PFSK-1 (cell line): ENCODE data around the gene ANKS3.

Experiments used
- POLR2AphosphoS5 ChIP-seq: IDR thresholded peaks from 2 replicates; pipeline ENCODE4 v1.6.1; 2012; ENCODE audit warnings: low read depth, mild to moderate bottlenecking, control low read depth, low read length, moderate library complexity
- TF ChIP-seq, protein P1 (sequence below), 2 experiments: IDR thresholded peaks; 2 replicates each; pipeline versions ENCODE4 v1.6.1 to v1.8.0; 2011 to 2012; ENCODE audit warnings: low read depth in 2 of 2, low read length in 2 of 2, control low read depth in 1 of 2, inconsistent platforms in 1 of 2, mild to moderate bottlenecking in 1 of 2, moderate library complexity in 1 of 2; ENCODE audit not compliant: insufficient read depth in 1 of 2

DNA sequence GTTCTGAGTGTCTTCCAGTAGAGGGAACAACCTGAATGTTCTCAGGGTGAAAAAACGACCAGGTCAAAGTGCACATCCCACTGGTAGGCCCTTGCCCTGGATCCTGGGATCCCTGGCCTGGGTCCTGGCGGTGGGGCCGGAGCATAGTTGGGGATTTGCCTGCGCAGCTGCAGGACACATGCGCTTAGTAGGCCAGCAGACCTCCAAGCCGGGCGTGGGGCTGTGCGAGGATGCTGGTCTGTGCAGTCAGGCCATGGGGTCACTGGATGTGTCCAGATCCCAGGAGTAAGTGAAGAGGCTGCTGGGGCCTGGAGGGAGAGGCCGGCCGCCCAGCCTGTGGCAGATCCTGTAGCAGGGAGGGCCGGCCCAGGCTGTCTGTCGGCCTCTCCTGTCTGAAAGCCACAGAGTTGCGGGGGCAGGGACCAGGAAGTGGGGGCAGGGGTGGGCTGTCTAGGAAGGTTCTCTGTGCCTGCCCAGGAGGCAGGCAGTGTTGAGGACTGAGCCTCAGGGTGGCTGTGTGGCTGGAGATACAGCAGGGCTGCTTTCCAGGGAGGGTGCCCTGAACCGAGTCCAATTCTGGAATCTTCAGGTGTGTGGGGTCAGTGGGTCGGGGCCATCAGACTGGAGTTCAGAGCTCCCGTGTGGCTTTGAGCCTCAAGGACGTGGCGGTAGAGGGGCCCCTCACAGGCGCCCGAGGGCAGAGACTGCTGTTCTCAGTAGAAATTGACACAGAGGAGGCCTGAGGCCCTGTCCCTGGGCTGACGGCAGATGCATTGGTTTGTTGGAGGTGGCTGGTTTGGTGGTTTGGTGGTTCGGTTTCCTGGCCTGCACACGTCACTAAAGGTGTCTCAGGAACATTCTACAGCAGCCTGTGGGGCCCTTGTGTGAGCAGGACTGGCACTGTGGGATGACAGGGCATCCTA, 57.9 kb downstream of the ANKS3 start:
- no peak for TF ChIP-seq POLR2AphosphoS5
- TF ChIP-seq, protein P1, sequence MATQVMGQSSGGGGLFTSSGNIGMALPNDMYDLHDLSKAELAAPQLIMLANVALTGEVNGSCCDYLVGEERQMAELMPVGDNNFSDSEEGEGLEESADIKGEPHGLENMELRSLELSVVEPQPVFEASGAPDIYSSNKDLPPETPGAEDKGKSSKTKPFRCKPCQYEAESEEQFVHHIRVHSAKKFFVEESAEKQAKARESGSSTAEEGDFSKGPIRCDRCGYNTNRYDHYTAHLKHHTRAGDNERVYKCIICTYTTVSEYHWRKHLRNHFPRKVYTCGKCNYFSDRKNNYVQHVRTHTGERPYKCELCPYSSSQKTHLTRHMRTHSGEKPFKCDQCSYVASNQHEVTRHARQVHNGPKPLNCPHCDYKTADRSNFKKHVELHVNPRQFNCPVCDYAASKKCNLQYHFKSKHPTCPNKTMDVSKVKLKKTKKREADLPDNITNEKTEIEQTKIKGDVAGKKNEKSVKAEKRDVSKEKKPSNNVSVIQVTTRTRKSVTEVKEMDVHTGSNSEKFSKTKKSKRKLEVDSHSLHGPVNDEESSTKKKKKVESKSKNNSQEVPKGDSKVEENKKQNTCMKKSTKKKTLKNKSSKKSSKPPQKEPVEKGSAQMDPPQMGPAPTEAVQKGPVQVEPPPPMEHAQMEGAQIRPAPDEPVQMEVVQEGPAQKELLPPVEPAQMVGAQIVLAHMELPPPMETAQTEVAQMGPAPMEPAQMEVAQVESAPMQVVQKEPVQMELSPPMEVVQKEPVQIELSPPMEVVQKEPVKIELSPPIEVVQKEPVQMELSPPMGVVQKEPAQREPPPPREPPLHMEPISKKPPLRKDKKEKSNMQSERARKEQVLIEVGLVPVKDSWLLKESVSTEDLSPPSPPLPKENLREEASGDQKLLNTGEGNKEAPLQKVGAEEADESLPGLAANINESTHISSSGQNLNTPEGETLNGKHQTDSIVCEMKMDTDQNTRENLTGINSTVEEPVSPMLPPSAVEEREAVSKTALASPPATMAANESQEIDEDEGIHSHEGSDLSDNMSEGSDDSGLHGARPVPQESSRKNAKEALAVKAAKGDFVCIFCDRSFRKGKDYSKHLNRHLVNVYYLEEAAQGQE (IDR thresholded peaks at IDR 0.05; ENCODE audit: insufficient read depth in 1 of 2, low read depth in 2 of 2, low read length in 2 of 2), result no peak
